Spleen (tissue), 7 donors: Measurements from ENCODE around the gene PALLD.

Experiments used
- POLR2AphosphoS5 ChIP-seq, 3 donors: sonication (generic); formaldehyde crosslinking; IDR thresholded peaks; one replicate each; pipeline ENCODE4 v1.5.1; 2017; ENCODE audit warnings: antibody characterized with exemption in 3 of 3
- TF ChIP-seq, protein P1 (sequence below), 11 experiments: fragments of 200-600 bp in 7 of 11; fragments of 450-650 bp in 4 of 11; sonication (generic) in 4 of 11; IDR thresholded peaks in 8 of 11; conservative IDR thresholded peaks in 3 of 11; 1 replicate in 7 of 11; 2 replicates in 4 of 11; pipeline versions ENCODE4 v1.4.0 to v1.8.0; 2016 to 2021; ENCODE audit warnings: antibody characterized with exemption in 11 of 11, inconsistent platforms in 4 of 11, mild to moderate bottlenecking in 1 of 11
- donor health status: DM: no; HTN: no; CAD: no; lungs with moderate emphysema.
- donor health status: DM: no; HTN: no; CAD: no.
- donor health status: DM: no; HTN: no; CAD: no.

DNA sequence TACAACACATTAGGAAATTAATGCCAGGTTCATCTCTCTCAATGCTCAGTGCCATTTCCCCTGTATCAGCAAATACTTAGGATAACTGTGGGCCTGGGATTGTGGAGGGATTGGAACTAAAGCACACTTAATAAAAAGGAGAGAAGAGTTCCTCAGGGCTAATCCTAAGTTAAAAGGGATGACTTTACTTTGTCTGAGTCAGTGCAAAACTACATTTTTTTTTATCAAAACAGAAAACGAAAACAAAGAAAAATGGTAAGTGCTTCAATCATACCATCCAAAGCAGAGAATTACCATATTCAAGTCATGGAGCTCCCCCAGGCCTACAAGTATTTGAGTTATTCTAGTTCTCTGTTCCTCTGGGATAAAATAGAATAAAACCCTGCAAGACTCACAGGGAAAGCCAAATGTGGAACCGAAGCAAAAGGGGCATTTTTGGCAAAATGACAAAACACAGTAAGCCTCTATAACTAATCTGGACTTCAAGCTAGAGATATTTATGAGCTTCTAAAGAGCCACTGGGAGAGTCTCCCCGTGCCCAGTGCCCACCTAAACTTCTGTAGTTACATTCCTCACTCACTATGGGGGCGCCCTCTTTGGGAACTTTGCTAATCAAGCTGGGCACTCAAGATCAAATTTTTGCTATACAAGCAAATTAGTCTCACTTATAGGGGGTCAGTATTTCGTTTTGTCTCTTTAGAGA, 53.4 kb downstream of the PALLD start:
- TF ChIP-seq, protein P1, sequence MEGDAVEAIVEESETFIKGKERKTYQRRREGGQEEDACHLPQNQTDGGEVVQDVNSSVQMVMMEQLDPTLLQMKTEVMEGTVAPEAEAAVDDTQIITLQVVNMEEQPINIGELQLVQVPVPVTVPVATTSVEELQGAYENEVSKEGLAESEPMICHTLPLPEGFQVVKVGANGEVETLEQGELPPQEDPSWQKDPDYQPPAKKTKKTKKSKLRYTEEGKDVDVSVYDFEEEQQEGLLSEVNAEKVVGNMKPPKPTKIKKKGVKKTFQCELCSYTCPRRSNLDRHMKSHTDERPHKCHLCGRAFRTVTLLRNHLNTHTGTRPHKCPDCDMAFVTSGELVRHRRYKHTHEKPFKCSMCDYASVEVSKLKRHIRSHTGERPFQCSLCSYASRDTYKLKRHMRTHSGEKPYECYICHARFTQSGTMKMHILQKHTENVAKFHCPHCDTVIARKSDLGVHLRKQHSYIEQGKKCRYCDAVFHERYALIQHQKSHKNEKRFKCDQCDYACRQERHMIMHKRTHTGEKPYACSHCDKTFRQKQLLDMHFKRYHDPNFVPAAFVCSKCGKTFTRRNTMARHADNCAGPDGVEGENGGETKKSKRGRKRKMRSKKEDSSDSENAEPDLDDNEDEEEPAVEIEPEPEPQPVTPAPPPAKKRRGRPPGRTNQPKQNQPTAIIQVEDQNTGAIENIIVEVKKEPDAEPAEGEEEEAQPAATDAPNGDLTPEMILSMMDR (IDR thresholded peaks at IDR 0.05 in 8 of 11, conservative IDR thresholded peaks at IDR 0.05 in 3 of 11), result no peak
- no peak for TF ChIP-seq POLR2AphosphoS5 (IDR thresholded peaks at IDR 0.05)
